Breast epithelium (tissue), 4 donors: Measurements from ENCODE around the gene OSBPL10. TPM values are rescaled to one million over a fixed set of nuclear protein-coding genes. Genes with fewer than 3 reads are reported as not detected.

Experiments used
- DNase-seq, 2 donors: peaks; one replicate each; pipeline ENCODE4 v3.0.0-alpha.2; 2019; ENCODE audit warnings: low spot score in 2 of 2
- H3K27ac ChIP-seq, 2 donors: fragments of 200-600 bp; sonication (generic) in 1 of 2; one replicate each; pipeline ENCODE4 v1.5.1; 2016 to 2019; ENCODE audit warnings: mild to moderate bottlenecking in 1 of 2
- H3K27me3 ChIP-seq, 2 donors: fragments of 200-600 bp; sonication (generic) in 1 of 2; one replicate each; pipeline versions ENCODE4 v1.5.1 to v1.6.0; 2017 to 2019; ENCODE audit warnings: control low read depth in 1 of 2, mild to moderate bottlenecking in 1 of 2
- H3K36me3 ChIP-seq: fragments of 200-600 bp; one replicate; pipeline ENCODE4 v1.5.1; 2019
- H3K4me1 ChIP-seq, 2 donors: fragments of 200-600 bp; sonication (generic); one replicate each; pipeline ENCODE4 v1.5.1; 2016 to 2019; ENCODE audit warnings: control low read depth in 1 of 2
- H3K4me3 ChIP-seq, 3 donors: fragments of 200-600 bp; sonication (generic); 1 replicate in 2 of 3; 2 replicates in 1 of 3; pipeline ENCODE4 v1.5.1; 2016 to 2019; ENCODE audit warnings: mild to moderate bottlenecking in 3 of 3, moderate library complexity in 2 of 3
- H3K9me3 ChIP-seq, 2 donors: fragments of 200-600 bp; sonication (generic) in 1 of 2; one replicate each; pipeline ENCODE4 v1.5.1; 2016 to 2019; ENCODE audit warnings: control low read depth in 1 of 2
- CTCF ChIP-seq, 3 donors: fragments of 450-650 bp; IDR thresholded peaks; one replicate each; pipeline ENCODE4 v1.5.1; 2016 to 2017; ENCODE audit warnings: antibody characterized with exemption in 3 of 3, mild to moderate bottlenecking in 3 of 3, moderate library complexity in 3 of 3
- POLR2A ChIP-seq: fragments of 450-650 bp; IDR thresholded peaks from one replicate; pipeline ENCODE4 v1.6.1; 2016; ENCODE audit warnings: antibody characterized with exemption, mild to moderate bottlenecking, moderate library complexity
- POLR2AphosphoS5 ChIP-seq, 3 donors: sonication (generic); formaldehyde crosslinking; IDR thresholded peaks; one replicate each; pipeline ENCODE4 v1.6.1; 2017; ENCODE audit warnings: antibody characterized with exemption in 3 of 3
- intact Hi-C: fragments of 100-400 bp; cut with DNase I; formaldehyde crosslinking; loops from one replicate; pipeline ENCODE4 v1.15.1; 2023; ENCODE audit warnings: low total_unique reads
- total RNA-seq, 3 donors: library from RNA; depleted of rRNA; stranded (reverse); fragments of >200 nt; gene quantifications; one replicate each; pipeline ENCODE4 v1.1.0, GENCODE V29; 2016

OSBPL10 gene
- total RNA-seq, 3 donors from 2014 or later = 17.6 to 47.4 (median 26.5) TPM

- intact Hi-C loops = no loop called here
- Histone ChIP-seq H3K4me3 (no peak overlapping the region), H3K27ac (no peak overlapping the region), H3K36me3 (no peaks in the 10 kb centered on the region), H3K27me3 (no peaks in the 10 kb centered on the region), H3K9me3 (no peaks in the 10 kb centered on the region), H3K4me1 (no peaks in the 10 kb centered on the region)
- TF ChIP-seq CTCF (IDR thresholded peaks at IDR 0.05) (peak in 2 of 3 donors; percentile 62 to 68), POLR2A (no peak)
- DNase-seq = peak in 1 of 2 donors; percentile 25
Observed at GRCh38 chr3:31768479-31769125, 212.5 kb downstream of the OSBPL10 start.

GRCh38 chr3:31767920-31768319 is 213.1 kb downstream of the OSBPL10 start:
- Histone ChIP-seq H3K27ac (no peak overlapping the region), H3K4me3 (no peak overlapping the region)
- intact Hi-C loops = no loop called here

GRCh38 chr3:31766669-31767068 is 214.4 kb downstream of the OSBPL10 start:
- Histone ChIP-seq H3K27me3 (no peaks in the 10 kb centered on the region), H3K9me3 (no peaks in the 10 kb centered on the region), H3K4me1 (no peaks in the 10 kb centered on the region), H3K27ac (no peak overlapping the region), H3K4me3 (no peak overlapping the region), H3K36me3 (no peaks in the 10 kb centered on the region)
- no peak for TF ChIP-seq CTCF (IDR thresholded peaks at IDR 0.05)
- no peak for TF ChIP-seq POLR2A
- TF ChIP-seq POLR2AphosphoS5 (IDR thresholded peaks at IDR 0.05) = no peak
- intact Hi-C loops = no loop called here
- DNase-seq = no peak

More at GRCh38 chr3:31767920-31768319, 213.1 kb downstream of the OSBPL10 start:
- Histone ChIP-seq H3K27me3 (no peaks in the 10 kb centered on the region), H3K9me3 (no peaks in the 10 kb centered on the region), H3K4me1 (no peaks in the 10 kb centered on the region), H3K36me3 (no peaks in the 10 kb centered on the region)
- no peak for TF ChIP-seq CTCF (IDR thresholded peaks at IDR 0.05)
- TF ChIP-seq POLR2A = no peak
- no peak for TF ChIP-seq POLR2AphosphoS5 (IDR thresholded peaks at IDR 0.05)
- DNase-seq = no peak

GRCh38 chr3:31765871-31766270 is 215.2 kb downstream of the OSBPL10 start:
- DNase-seq = no peak
- no peaks in the 10 kb centered on the region for H3K27me3 ChIP-seq
- H3K9me3 ChIP-seq = no peaks in the 10 kb centered on the region
- no peaks in the 10 kb centered on the region for H3K36me3 ChIP-seq
- intact Hi-C loops = no loop called here
- H3K4me1 ChIP-seq = no peaks in the 10 kb centered on the region
- no peak overlapping the region for H3K27ac ChIP-seq
- TF ChIP-seq POLR2A (no peak), POLR2AphosphoS5 (IDR thresholded peaks at IDR 0.05) (no peak), CTCF (IDR thresholded peaks at IDR 0.05) (no peak)
- no peak overlapping the region for H3K4me3 ChIP-seq

- no peaks in the 10 kb centered on the region for H3K27me3 ChIP-seq
- H3K36me3 ChIP-seq = no peaks in the 10 kb centered on the region
- no peaks in the 10 kb centered on the region for H3K4me1 ChIP-seq
- no peak overlapping the region for H3K27ac ChIP-seq
- TF ChIP-seq POLR2AphosphoS5 (IDR thresholded peaks at IDR 0.05) = no peak
- no peak for TF ChIP-seq CTCF (IDR thresholded peaks at IDR 0.05)
- TF ChIP-seq POLR2A = no peak
- no peaks in the 10 kb centered on the region for H3K9me3 ChIP-seq
- DNase-seq = no peak
- no peak overlapping the region for H3K4me3 ChIP-seq
- intact Hi-C loops = no loop called here
Observed at GRCh38 chr3:31763731-31764130, 217.3 kb downstream of the OSBPL10 start.
